H1 (cell line): ENCODE data around the gene RAB14. TPM values are rescaled to one million over a fixed set of nuclear protein-coding genes. Genes with fewer than 3 reads are reported as not detected.

ENCODE experiments used
- CTCF ChIA-PET: fragments of 300-600 bp; sonication (Branson Sonifier 250); formaldehyde crosslinking; loops from one replicate; lab custom pipeline; 2021; ENCODE audit not compliant: partially characterized antibody; lab: Charles Lee
- POLR2A ChIA-PET: fragments of 300-600 bp; sonication (Branson Sonifier 250); formaldehyde crosslinking; loops from one replicate; lab custom pipeline; 2021; ENCODE audit warnings: inconsistent platforms; ENCODE audit not compliant: partially characterized antibody; lab: Charles Lee
- DNase-seq, 2 experiments: peaks; one replicate each; pipeline versions ENCODE4 v3.0.0 to v3.0.0-alpha.2; 2010 to 2022; ENCODE audit warnings: low spot score in 2 of 2, low read depth in 1 of 2, mixed read lengths in 1 of 2
- FAIRE-seq: peaks from 2 replicates; lab custom pipeline; 2011; peaks lifted over from hg19 to GRCh38; lab: Jason Lieb, UNC
- H2AFZ ChIP-seq: 2 replicates; pipeline ENCODE4 v1.8.1; 2012; ENCODE audit warnings: low read length, inconsistent platforms
- H2AK5ac ChIP-seq: 2 replicates; pipeline ENCODE4 v1.6.1; 2013; ENCODE audit warnings: low read depth, low read length
- H2BK120ac ChIP-seq: replicated peaks from 2 replicates; pipeline ENCODE3; 2013; ENCODE audit warnings: low read depth, low read length, inconsistent platforms
- H2BK12ac ChIP-seq: 2 replicates; pipeline ENCODE4 v1.6.1; 2013; ENCODE audit warnings: low read depth, low read length
- H2BK15ac ChIP-seq: 2 replicates; pipeline ENCODE4 v1.6.1; 2013; ENCODE audit warnings: low read length
- H2BK20ac ChIP-seq: 2 replicates; pipeline ENCODE4 v1.6.1; 2013; ENCODE audit warnings: low read length
- H2BK5ac ChIP-seq: 2 replicates; pipeline ENCODE4 v1.6.1; 2013; ENCODE audit warnings: low read depth, low read length
- H3K14ac ChIP-seq: 2 replicates; pipeline ENCODE4 v1.6.1; 2013; ENCODE audit warnings: inconsistent platforms; ENCODE audit not compliant: insufficient read length
- H3K18ac ChIP-seq: 2 replicates; pipeline ENCODE4 v1.6.1; 2013; ENCODE audit warnings: low read length; ENCODE audit errors: extremely low read depth
- H3K23ac ChIP-seq: 2 replicates; pipeline ENCODE4 v1.6.1; 2013; ENCODE audit warnings: inconsistent platforms; ENCODE audit not compliant: insufficient read length
- H3K23me2 ChIP-seq: 2 replicates; pipeline ENCODE4 v1.6.1; 2013; ENCODE audit warnings: low read depth, low read length
- H3K27ac ChIP-seq: 2 replicates; pipeline ENCODE4 v1.6.1; 2011; ENCODE audit warnings: low read depth, low read length, inconsistent platforms
- H3K27me3 ChIP-seq, 4 experiments: replicated peaks in 1 of 4; 1 replicate in 1 of 4; 2 replicates in 3 of 4; pipeline versions ENCODE4 v1.6.1 to v1.8.1; 2011 to 2013; ENCODE audit warnings: low read length in 3 of 4, mild to moderate bottlenecking in 3 of 4, inconsistent platforms in 2 of 4, mixed read lengths in 2 of 4, moderate library complexity in 1 of 4; ENCODE audit not compliant: control insufficient read depth in 3 of 4, insufficient read depth in 3 of 4; ENCODE audit errors: extremely low read depth in 1 of 4
- H3K36me3 ChIP-seq, 4 experiments: 2 replicates each; pipeline versions ENCODE4 v1.6.1 to v1.8.1; 2011 to 2013; ENCODE audit warnings: mild to moderate bottlenecking in 4 of 4, low read length in 3 of 4, moderate library complexity in 2 of 4, control low read depth in 1 of 4, inconsistent platforms in 1 of 4; ENCODE audit not compliant: insufficient read depth in 4 of 4, control insufficient read depth in 2 of 4
- H3K4ac ChIP-seq: replicated peaks from 2 replicates; pipeline ENCODE3; 2013; ENCODE audit warnings: low read length, low read depth, mixed read lengths, inconsistent platforms; ENCODE audit not compliant: insufficient read length
- H3K4me1 ChIP-seq, 4 experiments: replicated peaks in 1 of 4; 1 replicate in 1 of 4; 2 replicates in 3 of 4; pipeline versions ENCODE4 v1.6.1 to v1.8.1; 2011 to 2013; ENCODE audit warnings: low read length in 3 of 4, inconsistent platforms in 2 of 4, mixed read lengths in 1 of 4; ENCODE audit not compliant: insufficient read depth in 4 of 4, control insufficient read depth in 3 of 4
- H3K4me2 ChIP-seq, 2 experiments: 2 replicates each; pipeline versions ENCODE4 v1.6.1 to v1.8.1; 2011 to 2013; ENCODE audit warnings: low read depth in 2 of 2, low read length in 2 of 2, control low read depth in 1 of 2, inconsistent platforms in 1 of 2, mild to moderate bottlenecking in 1 of 2; ENCODE audit not compliant: insufficient read depth in 1 of 2
- H3K4me3 ChIP-seq, 4 experiments: fragments of 200-600, 300-600 bp in 1 of 4; sonication (generic), shearing (Covaris generic), sonication (Bioruptor Twin) in 1 of 4; 2 replicates each; pipeline versions ENCODE4 v1.5.1 to v1.8.1; 2011 to 2016; ENCODE audit warnings: low read length in 4 of 4, low read depth in 3 of 4, control low read depth in 2 of 4, inconsistent platforms in 2 of 4, mild to moderate bottlenecking in 2 of 4, mixed read lengths in 1 of 4, moderate library complexity in 1 of 4; ENCODE audit not compliant: insufficient read depth in 2 of 4; ENCODE audit errors: extremely low read depth in 1 of 4
- H3K56ac ChIP-seq: replicated peaks from 2 replicates; pipeline ENCODE3; 2013; ENCODE audit warnings: low read depth, mild to moderate bottlenecking, mixed read lengths, low read length, inconsistent platforms; ENCODE audit not compliant: insufficient read length
- H3K79me1 ChIP-seq: 2 replicates; pipeline ENCODE4 v1.6.1; 2013; ENCODE audit warnings: low read depth, low read length, control low read depth
- H3K79me2 ChIP-seq, 2 experiments: 2 replicates each; pipeline versions ENCODE4 v1.6.1 to v1.8.1; 2012 to 2013; ENCODE audit warnings: low read length in 2 of 2, mild to moderate bottlenecking in 2 of 2, inconsistent platforms in 1 of 2; ENCODE audit not compliant: insufficient read depth in 2 of 2, control insufficient read depth in 1 of 2
- H3K9ac ChIP-seq, 4 experiments: replicated peaks in 1 of 4; 1 replicate in 1 of 4; 2 replicates in 3 of 4; pipeline versions ENCODE4 v1.6.1 to v1.8.1; 2011 to 2013; ENCODE audit warnings: low read depth in 3 of 4, low read length in 3 of 4, control low read depth in 2 of 4, mild to moderate bottlenecking in 2 of 4, moderate library complexity in 2 of 4, inconsistent platforms in 1 of 4; ENCODE audit errors: extremely low read depth in 1 of 4
- H3K9me3 ChIP-seq, 2 experiments: 2 replicates each; pipeline versions ENCODE4 v1.6.1 to v1.8.1; 2012 to 2013; ENCODE audit warnings: mild to moderate bottlenecking in 2 of 2, moderate library complexity in 2 of 2, control low read depth in 1 of 2, inconsistent platforms in 1 of 2, low read depth in 1 of 2, low read length in 1 of 2, mixed read lengths in 1 of 2; ENCODE audit not compliant: insufficient read depth in 2 of 2
- H4K20me1 ChIP-seq, 2 experiments: replicated peaks in 1 of 2; 2 replicates each; pipeline versions ENCODE3 to v1.8.1; 2011 to 2013; ENCODE audit warnings: inconsistent platforms in 2 of 2, low read length in 2 of 2, mild to moderate bottlenecking in 1 of 2; ENCODE audit not compliant: insufficient read depth in 2 of 2, control insufficient read depth in 1 of 2
- H4K5ac ChIP-seq: 2 replicates; pipeline ENCODE4 v1.6.1; 2013; ENCODE audit warnings: low read length, low read depth, mixed read lengths, inconsistent platforms; ENCODE audit not compliant: insufficient read length
- H4K8ac ChIP-seq: 2 replicates; pipeline ENCODE4 v1.8.0; 2013; ENCODE audit warnings: mild to moderate bottlenecking, moderate library complexity, low read length, inconsistent platforms; ENCODE audit not compliant: insufficient read depth; ENCODE audit errors: extremely low read depth
- H4K91ac ChIP-seq: replicated peaks from 2 replicates; pipeline ENCODE3; 2013; ENCODE audit warnings: low read length, mixed read lengths, inconsistent platforms; ENCODE audit not compliant: insufficient read length
- EGR1 ChIP-seq: IDR thresholded peaks from 2 replicates; pipeline ENCODE4 v1.6.1; 2011; ENCODE audit warnings: low read depth, low read length, borderline replicate concordance
- RAD21 ChIP-seq, 2 experiments: IDR thresholded peaks in 1 of 2; conservative IDR thresholded peaks in 1 of 2; 2 replicates each; pipeline ENCODE4 v1.6.1; 2011; ENCODE audit warnings: low read depth in 2 of 2, low read length in 2 of 2, improper control_type of control experiment in 1 of 2, inconsistent platforms in 1 of 2, mild to moderate bottlenecking in 1 of 2, moderate library complexity in 1 of 2
- WGBS, 2 experiments: shearing (Covaris generic) in 1 of 2; methylation state at CpG; one replicate each; pipeline versions ENCODE4 v1.1.6 to v1.1.7; 2013 to 2015; ENCODE audit warnings: low lambda C conversion rate in 2 of 2, mixed read lengths in 2 of 2, inconsistent platforms in 1 of 2, low coverage in 1 of 2, missing lambda C conversion rate in 1 of 2; ENCODE audit not compliant: insufficient replicate concordance in 2 of 2, insufficient coverage in 1 of 2, insufficient read length in 1 of 2; ENCODE audit errors: extremely low coverage in 1 of 2, missing lambda C conversion rate in 1 of 2; 5-methylcytosine and 5-hydroxymethylcytosine counted together
- polyA plus RNA-seq, 7 experiments: library from polyadenylated mRNA; depleted of rRNA in 3 of 7; stranded (reverse) in 5 of 7; unstranded in 2 of 7; fragments of >200 nt in 5 of 7; fragments of 200-250 nt in 2 of 7; gene quantifications; 1 replicate in 5 of 7; 2 replicates in 1 of 7; 4 replicates in 1 of 7; pipeline versions ENCODE4 v1.2.1 to v1.2.3, GENCODE V29; 2011 to 2013; ENCODE audit warnings: missing spikeins in 2 of 7, mixed read lengths in 2 of 7
- total RNA-seq: library from RNA; stranded (reverse); fragmentation: NEBNext Ultra II Directional; extraction: Animal tissue kit (Norgen Biotek cat#: 25700); gene quantifications from 2 replicates; pipeline ENCODE4 v1.2.1, GENCODE V29; 2021
- TF ChIP-seq, protein P1 (sequence below), 3 experiments: IDR thresholded peaks; 1 replicate in 2 of 3; 2 replicates in 1 of 3; pipeline versions ENCODE4 v1.5.1 to v1.6.1; 2011; ENCODE audit warnings: low read length in 3 of 3, mild to moderate bottlenecking in 3 of 3, inconsistent platforms in 2 of 3, low read depth in 1 of 3, moderate library complexity in 1 of 3; ENCODE audit not compliant: insufficient read depth in 1 of 3; ENCODE audit errors: control extremely low read depth in 1 of 3

RAB14 gene
- total and polyA plus RNA-seq, 2 of the 8 experiments (the other 6 are each of a cell fraction or from before 2014, with no cell fraction given): 9.1 to 44.8 TPM

- no peak overlapping the region for H2AFZ ChIP-seq
- DNase-seq (no peak), FAIRE-seq (no peak)
- no peak overlapping the region for H3K4me3 ChIP-seq
- H3K27ac ChIP-seq: no peak overlapping the region
- H2AK5ac ChIP-seq: no peak overlapping the region
- no peak overlapping the region for H2BK5ac ChIP-seq
- no peak overlapping the region for H4K5ac ChIP-seq
- H4K8ac ChIP-seq: no peak overlapping the region
- H4K91ac ChIP-seq: no peak overlapping the region
- no peak overlapping the region for H2BK120ac ChIP-seq
- H2BK12ac ChIP-seq: no peak overlapping the region
- H3K9me3 ChIP-seq: no peaks in the 10 kb centered on the region
- no peak overlapping the region for H3K23ac ChIP-seq
- no peak overlapping the region for H2BK20ac ChIP-seq
- ChIA-PET CTCF (interaction anchor here (0.5 to 2.0 kb wide), 16 partner anchors 8 to 324 kb away, joined by 3 to 9 read pairs (median 4); no protein-coding TSS in a partner anchor), POLR2A (no interaction called here)
- no peak overlapping the region for H3K56ac ChIP-seq
- no peak overlapping the region for H3K4ac ChIP-seq
- no peak overlapping the region for H3K18ac ChIP-seq
- no peak overlapping the region for H2BK15ac ChIP-seq
- peaks cover 0 to 9% (median 2%) of the 10 kb centered on the region in 4 experiments; a peak in 7 of 8 replicates for H3K36me3 ChIP-seq
- H3K79me2 ChIP-seq: no peaks in the 10 kb centered on the region
- no peak for TF ChIP-seq EGR1
- TF ChIP-seq, protein P1, sequence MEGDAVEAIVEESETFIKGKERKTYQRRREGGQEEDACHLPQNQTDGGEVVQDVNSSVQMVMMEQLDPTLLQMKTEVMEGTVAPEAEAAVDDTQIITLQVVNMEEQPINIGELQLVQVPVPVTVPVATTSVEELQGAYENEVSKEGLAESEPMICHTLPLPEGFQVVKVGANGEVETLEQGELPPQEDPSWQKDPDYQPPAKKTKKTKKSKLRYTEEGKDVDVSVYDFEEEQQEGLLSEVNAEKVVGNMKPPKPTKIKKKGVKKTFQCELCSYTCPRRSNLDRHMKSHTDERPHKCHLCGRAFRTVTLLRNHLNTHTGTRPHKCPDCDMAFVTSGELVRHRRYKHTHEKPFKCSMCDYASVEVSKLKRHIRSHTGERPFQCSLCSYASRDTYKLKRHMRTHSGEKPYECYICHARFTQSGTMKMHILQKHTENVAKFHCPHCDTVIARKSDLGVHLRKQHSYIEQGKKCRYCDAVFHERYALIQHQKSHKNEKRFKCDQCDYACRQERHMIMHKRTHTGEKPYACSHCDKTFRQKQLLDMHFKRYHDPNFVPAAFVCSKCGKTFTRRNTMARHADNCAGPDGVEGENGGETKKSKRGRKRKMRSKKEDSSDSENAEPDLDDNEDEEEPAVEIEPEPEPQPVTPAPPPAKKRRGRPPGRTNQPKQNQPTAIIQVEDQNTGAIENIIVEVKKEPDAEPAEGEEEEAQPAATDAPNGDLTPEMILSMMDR (IDR thresholded peaks at IDR 0.05; ENCODE audit: control extremely low read depth in 1 of 3, insufficient read depth in 1 of 3, low read depth in 1 of 3, low read length in 3 of 3): peak in 2 of 3 experiments; percentile 3 to 43; a peak in 2 of 4 replicates
- TF ChIP-seq RAD21 (IDR thresholded peaks at IDR 0.05 in 1 of 2, conservative IDR thresholded peaks at IDR 0.05 in 1 of 2; ENCODE audit: low read depth in 2 of 2, low read length in 2 of 2): peak; percentile 29 to 32; a peak in 2 of 4 replicates
- H3K4me2 ChIP-seq: no peak overlapping the region
- H3K4me1 ChIP-seq: no peaks in the 10 kb centered on the region
- no peaks in the 10 kb centered on the region for H4K20me1 ChIP-seq
- no peak overlapping the region for H3K9ac ChIP-seq
- no peak overlapping the region for H3K14ac ChIP-seq
- H3K79me1 ChIP-seq: no peaks in the 10 kb centered on the region
- WGBS, 2 experiments: 85% methylated on average over 3 of the region's 3 CpGs; no CpG with 5 or more reads in 1 of the 2 experiments
- H3K23me2 ChIP-seq: no peaks in the 10 kb centered on the region
- H3K27me3 ChIP-seq: no peaks in the 10 kb centered on the region
These were observed 32.5 kb downstream of the RAB14 start for GRCh38 chr9:121169094-121169601.
